WTC11 (cell line): ENCODE measurements around the gene ABHD12B. TPM values are rescaled to one million over a fixed set of nuclear protein-coding genes. Genes with fewer than 3 reads are reported as not detected.

Experiments
- ATAC-seq: fragments of 200-7000 bp; cut with Tn5 transposase; 2 replicates; pipeline ENCODE4 v1.10.0; 2021; ENCODE audit warnings: mild to moderate bottlenecking, moderate library complexity
- CTCF ChIA-PET: fragments of 300-600 bp; sonication (Branson Sonifier 250); formaldehyde crosslinking; loops from one replicate; lab custom pipeline; 2021; ENCODE audit warnings: antibody characterized with exemption; lab: Charles Lee
- POLR2A ChIA-PET: fragments of 350-600 bp; sonication (Branson Sonifier 250); formaldehyde crosslinking; loops from one replicate; lab custom pipeline; 2021; ENCODE audit warnings: antibody characterized with exemption; lab: Charles Lee
- DNase-seq: peaks from one replicate; pipeline ENCODE4 v3.0.0; 2021; ENCODE audit warnings: low spot score
- H3K27ac Mint-ChIP-seq: 2 replicates; pipeline ENCODE4 v1.8.0; 2021; ENCODE audit warnings: mixed read lengths
- H3K27me3 Mint-ChIP-seq: 2 replicates; pipeline ENCODE4 v1.8.0; 2021; ENCODE audit warnings: low read depth, mild to moderate bottlenecking, moderate library complexity, mixed read lengths
- H3K36me3 Mint-ChIP-seq: 2 replicates; pipeline ENCODE4 v1.8.0; 2021; ENCODE audit warnings: mixed read lengths
- H3K4me1 Mint-ChIP-seq: 2 replicates; pipeline ENCODE4 v1.8.0; 2022; ENCODE audit warnings: mixed read lengths
- H3K4me3 Mint-ChIP-seq: 2 replicates; pipeline ENCODE4 v1.8.0; 2021; ENCODE audit warnings: mild to moderate bottlenecking, moderate library complexity, mixed read lengths
- H3K9me3 Mint-ChIP-seq: 2 replicates; pipeline ENCODE4 v1.8.0; 2021; ENCODE audit warnings: mixed read lengths
- EMX1 ChIP-seq: fragments of 250-450 bp; sonication (Bioruptor Pico); IDR thresholded peaks from 2 replicates; pipeline ENCODE4 v1.8.0; 2021; ENCODE audit warnings: mild to moderate bottlenecking
- FOXK1 ChIP-seq: sonication (generic); formaldehyde crosslinking; IDR thresholded peaks from 2 replicates; pipeline ENCODE4 v1.8.0; 2022; ENCODE audit warnings: mild to moderate bottlenecking, moderate library complexity, missing genetic modification reagents
- GTF2I ChIP-seq: fragments of 250-450 bp; sonication (Bioruptor Pico); conservative IDR thresholded peaks from 2 replicates; pipeline ENCODE4 v1.4.0; 2021; ENCODE audit warnings: mild to moderate bottlenecking
- JUN ChIP-seq: sonication (generic); formaldehyde crosslinking; IDR thresholded peaks from 2 replicates; pipeline ENCODE4 v1.8.0; 2023; ENCODE audit warnings: mild to moderate bottlenecking, missing genetic modification reagents
- KAT7 ChIP-seq: sonication (generic); formaldehyde crosslinking; IDR thresholded peaks from 2 replicates; pipeline ENCODE4 v1.8.1; 2023; ENCODE audit warnings: missing genetic modification reagents, mild to moderate bottlenecking, borderline replicate concordance
- NR2C2 ChIP-seq: sonication (generic); formaldehyde crosslinking; IDR thresholded peaks from 2 replicates; pipeline ENCODE4 v1.8.0; 2022; ENCODE audit warnings: mild to moderate bottlenecking, missing genetic modification reagents
- ZBTB21 ChIP-seq: sonication (generic); formaldehyde crosslinking; IDR thresholded peaks from 2 replicates; pipeline ENCODE4 v1.8.1; 2023; ENCODE audit warnings: mild to moderate bottlenecking, missing genetic modification reagents, borderline replicate concordance
- ZNF121 ChIP-seq: sonication (generic); formaldehyde crosslinking; IDR thresholded peaks from 2 replicates; pipeline ENCODE4 v1.8.0; 2023; ENCODE audit warnings: missing genetic modification reagents
- ZNF232 ChIP-seq: sonication (generic); formaldehyde crosslinking; IDR thresholded peaks from 2 replicates; pipeline ENCODE4 v1.8.0; 2022; ENCODE audit warnings: mild to moderate bottlenecking, missing genetic modification reagents
- ZNF317 ChIP-seq: sonication (generic); formaldehyde crosslinking; IDR thresholded peaks from 2 replicates; pipeline ENCODE4 v1.8.1; 2023; ENCODE audit warnings: low read depth, mild to moderate bottlenecking, moderate library complexity, missing genetic modification reagents, borderline replicate concordance
- total RNA-seq: library from RNA; stranded (reverse); gene quantifications from 3 replicates; pipeline ENCODE4 v1.2.3, GENCODE V29; 2021
- TF ChIP-seq, protein P1 (sequence below): sonication (generic); formaldehyde crosslinking; conservative IDR thresholded peaks from 2 replicates; pipeline ENCODE4 v1.8.1; 2023; ENCODE audit warnings: mild to moderate bottlenecking, low read depth, missing genetic modification reagents, moderate library complexity
- TF ChIP-seq, protein P2 (sequence below): sonication (generic); formaldehyde crosslinking; IDR thresholded peaks from 2 replicates; pipeline ENCODE4 v1.8.0; 2023; ENCODE audit warnings: missing genetic modification reagents, mild to moderate bottlenecking, borderline replicate concordance
- TF ChIP-seq, protein P3 (sequence below): sonication (generic); formaldehyde crosslinking; IDR thresholded peaks from 2 replicates; pipeline ENCODE4 v1.8.0; 2022; ENCODE audit warnings: missing genetic modification reagents
- TF ChIP-seq, protein P4 (sequence below): fragments of 250-450 bp; sonication (Bioruptor Pico); IDR thresholded peaks from 2 replicates; pipeline ENCODE4 v1.9.0; 2021; ENCODE audit warnings: moderate library complexity, mild to moderate bottlenecking, inconsistent platforms, borderline replicate concordance
- TF ChIP-seq, protein P5 (sequence below): sonication (generic); formaldehyde crosslinking; IDR thresholded peaks from 2 replicates; pipeline ENCODE4 v1.8.1; 2023; ENCODE audit warnings: mild to moderate bottlenecking, missing genetic modification reagents, moderate library complexity
- TF ChIP-seq, protein P6 (sequence below): sonication (generic); formaldehyde crosslinking; IDR thresholded peaks from 2 replicates; pipeline ENCODE4 v1.8.0; 2022; ENCODE audit warnings: mild to moderate bottlenecking, missing genetic modification reagents

Gene ABHD12B
- total RNA-seq, 1 experiment from 2014 or later: 156 TPM

DNA sequence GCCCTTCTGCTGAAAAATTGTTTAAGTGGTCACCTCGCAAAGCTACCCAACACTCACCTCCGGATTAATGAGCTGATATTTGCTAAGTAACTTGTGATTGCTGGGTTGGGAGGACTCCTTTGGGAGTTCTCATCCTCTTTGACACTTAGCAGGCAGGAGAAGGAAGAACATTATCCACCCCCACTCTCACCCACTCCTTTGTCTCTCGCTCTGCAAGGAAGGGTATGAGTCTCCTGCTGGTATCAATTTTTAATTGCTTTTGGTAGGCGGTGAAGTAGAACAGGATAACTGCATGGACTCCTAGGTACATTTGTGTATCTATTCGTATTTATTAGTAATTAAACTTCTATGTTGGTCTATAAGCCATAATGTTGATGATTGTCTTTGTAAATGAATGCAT lies 6.9 kb upstream of the ABHD12B start (continued):
- TF ChIP-seq, protein P1, sequence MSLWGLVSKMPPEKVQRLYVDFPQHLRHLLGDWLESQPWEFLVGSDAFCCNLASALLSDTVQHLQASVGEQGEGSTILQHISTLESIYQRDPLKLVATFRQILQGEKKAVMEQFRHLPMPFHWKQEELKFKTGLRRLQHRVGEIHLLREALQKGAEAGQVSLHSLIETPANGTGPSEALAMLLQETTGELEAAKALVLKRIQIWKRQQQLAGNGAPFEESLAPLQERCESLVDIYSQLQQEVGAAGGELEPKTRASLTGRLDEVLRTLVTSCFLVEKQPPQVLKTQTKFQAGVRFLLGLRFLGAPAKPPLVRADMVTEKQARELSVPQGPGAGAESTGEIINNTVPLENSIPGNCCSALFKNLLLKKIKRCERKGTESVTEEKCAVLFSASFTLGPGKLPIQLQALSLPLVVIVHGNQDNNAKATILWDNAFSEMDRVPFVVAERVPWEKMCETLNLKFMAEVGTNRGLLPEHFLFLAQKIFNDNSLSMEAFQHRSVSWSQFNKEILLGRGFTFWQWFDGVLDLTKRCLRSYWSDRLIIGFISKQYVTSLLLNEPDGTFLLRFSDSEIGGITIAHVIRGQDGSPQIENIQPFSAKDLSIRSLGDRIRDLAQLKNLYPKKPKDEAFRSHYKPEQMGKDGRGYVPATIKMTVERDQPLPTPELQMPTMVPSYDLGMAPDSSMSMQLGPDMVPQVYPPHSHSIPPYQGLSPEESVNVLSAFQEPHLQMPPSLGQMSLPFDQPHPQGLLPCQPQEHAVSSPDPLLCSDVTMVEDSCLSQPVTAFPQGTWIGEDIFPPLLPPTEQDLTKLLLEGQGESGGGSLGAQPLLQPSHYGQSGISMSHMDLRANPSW (CRISPR knock-in tag): no peak
- TF ChIP-seq NR2C2 (CRISPR knock-in tag) (no peak), EMX1 (CRISPR knock-in tag) (no peak), GTF2I (CRISPR knock-in tag) (no peak)
- TF ChIP-seq, protein P2, sequence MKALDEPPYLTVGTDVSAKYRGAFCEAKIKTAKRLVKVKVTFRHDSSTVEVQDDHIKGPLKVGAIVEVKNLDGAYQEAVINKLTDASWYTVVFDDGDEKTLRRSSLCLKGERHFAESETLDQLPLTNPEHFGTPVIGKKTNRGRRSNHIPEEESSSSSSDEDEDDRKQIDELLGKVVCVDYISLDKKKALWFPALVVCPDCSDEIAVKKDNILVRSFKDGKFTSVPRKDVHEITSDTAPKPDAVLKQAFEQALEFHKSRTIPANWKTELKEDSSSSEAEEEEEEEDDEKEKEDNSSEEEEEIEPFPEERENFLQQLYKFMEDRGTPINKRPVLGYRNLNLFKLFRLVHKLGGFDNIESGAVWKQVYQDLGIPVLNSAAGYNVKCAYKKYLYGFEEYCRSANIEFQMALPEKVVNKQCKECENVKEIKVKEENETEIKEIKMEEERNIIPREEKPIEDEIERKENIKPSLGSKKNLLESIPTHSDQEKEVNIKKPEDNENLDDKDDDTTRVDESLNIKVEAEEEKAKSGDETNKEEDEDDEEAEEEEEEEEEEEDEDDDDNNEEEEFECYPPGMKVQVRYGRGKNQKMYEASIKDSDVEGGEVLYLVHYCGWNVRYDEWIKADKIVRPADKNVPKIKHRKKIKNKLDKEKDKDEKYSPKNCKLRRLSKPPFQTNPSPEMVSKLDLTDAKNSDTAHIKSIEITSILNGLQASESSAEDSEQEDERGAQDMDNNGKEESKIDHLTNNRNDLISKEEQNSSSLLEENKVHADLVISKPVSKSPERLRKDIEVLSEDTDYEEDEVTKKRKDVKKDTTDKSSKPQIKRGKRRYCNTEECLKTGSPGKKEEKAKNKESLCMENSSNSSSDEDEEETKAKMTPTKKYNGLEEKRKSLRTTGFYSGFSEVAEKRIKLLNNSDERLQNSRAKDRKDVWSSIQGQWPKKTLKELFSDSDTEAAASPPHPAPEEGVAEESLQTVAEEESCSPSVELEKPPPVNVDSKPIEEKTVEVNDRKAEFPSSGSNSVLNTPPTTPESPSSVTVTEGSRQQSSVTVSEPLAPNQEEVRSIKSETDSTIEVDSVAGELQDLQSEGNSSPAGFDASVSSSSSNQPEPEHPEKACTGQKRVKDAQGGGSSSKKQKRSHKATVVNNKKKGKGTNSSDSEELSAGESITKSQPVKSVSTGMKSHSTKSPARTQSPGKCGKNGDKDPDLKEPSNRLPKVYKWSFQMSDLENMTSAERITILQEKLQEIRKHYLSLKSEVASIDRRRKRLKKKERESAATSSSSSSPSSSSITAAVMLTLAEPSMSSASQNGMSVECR (CRISPR knock-in tag): no peak
- TF ChIP-seq, protein P3, sequence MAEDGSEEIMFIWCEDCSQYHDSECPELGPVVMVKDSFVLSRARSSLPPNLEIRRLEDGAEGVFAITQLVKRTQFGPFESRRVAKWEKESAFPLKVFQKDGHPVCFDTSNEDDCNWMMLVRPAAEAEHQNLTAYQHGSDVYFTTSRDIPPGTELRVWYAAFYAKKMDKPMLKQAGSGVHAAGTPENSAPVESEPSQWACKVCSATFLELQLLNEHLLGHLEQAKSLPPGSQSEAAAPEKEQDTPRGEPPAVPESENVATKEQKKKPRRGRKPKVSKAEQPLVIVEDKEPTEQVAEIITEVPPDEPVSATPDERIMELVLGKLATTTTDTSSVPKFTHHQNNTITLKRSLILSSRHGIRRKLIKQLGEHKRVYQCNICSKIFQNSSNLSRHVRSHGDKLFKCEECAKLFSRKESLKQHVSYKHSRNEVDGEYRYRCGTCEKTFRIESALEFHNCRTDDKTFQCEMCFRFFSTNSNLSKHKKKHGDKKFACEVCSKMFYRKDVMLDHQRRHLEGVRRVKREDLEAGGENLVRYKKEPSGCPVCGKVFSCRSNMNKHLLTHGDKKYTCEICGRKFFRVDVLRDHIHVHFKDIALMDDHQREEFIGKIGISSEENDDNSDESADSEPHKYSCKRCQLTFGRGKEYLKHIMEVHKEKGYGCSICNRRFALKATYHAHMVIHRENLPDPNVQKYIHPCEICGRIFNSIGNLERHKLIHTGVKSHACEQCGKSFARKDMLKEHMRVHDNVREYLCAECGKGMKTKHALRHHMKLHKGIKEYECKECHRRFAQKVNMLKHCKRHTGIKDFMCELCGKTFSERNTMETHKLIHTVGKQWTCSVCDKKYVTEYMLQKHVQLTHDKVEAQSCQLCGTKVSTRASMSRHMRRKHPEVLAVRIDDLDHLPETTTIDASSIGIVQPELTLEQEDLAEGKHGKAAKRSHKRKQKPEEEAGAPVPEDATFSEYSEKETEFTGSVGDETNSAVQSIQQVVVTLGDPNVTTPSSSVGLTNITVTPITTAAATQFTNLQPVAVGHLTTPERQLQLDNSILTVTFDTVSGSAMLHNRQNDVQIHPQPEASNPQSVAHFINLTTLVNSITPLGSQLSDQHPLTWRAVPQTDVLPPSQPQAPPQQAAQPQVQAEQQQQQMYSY (CRISPR knock-in tag): no peak
- TF ChIP-seq, protein P4, sequence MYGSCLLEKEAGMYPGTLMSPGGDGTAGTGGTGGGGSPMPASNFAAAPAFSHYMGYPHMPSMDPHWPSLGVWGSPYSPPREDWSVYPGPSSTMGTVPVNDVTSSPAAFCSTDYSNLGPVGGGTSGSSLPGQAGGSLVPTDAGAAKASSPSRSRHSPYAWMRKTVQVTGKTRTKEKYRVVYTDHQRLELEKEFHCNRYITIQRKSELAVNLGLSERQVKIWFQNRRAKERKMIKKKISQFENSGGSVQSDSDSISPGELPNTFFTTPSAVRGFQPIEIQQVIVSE (CRISPR knock-in tag): no peak

DNA sequence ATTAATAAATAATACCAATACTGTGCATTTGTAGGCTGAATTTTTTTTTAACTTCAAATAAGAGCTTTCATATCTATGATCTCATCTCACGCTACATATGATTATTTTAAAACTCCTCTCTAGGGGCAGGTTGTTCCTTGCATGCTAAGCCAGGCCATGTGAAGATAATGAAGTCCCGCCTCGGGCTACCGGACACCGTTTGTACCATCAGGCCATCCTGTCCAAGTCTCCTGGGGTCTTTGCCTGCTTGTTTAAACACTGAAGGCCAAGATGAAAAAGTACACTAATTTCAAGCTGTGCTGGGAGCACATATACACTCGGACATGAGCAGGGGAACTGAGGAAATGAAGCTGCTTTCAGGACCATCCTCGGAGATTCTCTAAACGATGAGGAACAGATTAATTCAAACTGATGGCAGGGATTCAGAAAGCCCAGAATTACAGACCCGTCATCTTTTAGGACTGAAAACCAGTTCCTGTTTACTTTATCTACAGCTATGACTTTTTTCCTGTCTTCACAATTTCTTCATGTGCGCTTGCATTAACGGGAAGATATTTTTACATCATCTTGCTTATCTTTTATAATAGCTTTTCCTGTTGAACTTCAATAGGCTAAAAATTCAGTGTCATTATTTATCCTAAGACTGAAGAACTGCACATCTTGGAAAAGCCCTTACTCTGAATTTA lies 6.3 kb upstream of the ABHD12B start:
- ChIA-PET CTCF (no interaction called here), POLR2A (no interaction called here)
- H3K9me3 Mint-ChIP-seq: no peaks in the 10 kb centered on the region
- no peak overlapping the region for H3K4me3 Mint-ChIP-seq
- no peaks in the 10 kb centered on the region for H3K36me3 Mint-ChIP-seq
- no peak for ATAC-seq
- TF ChIP-seq JUN (no peak), ZNF232 (CRISPR knock-in tag) (no peak), ZBTB21 (CRISPR knock-in tag) (no peak), ZNF121 (CRISPR knock-in tag) (no peak), KAT7 (CRISPR knock-in tag) (no peak), ZNF317 (CRISPR knock-in tag) (no peak), FOXK1 (CRISPR knock-in tag) (no peak)
- TF ChIP-seq, protein P5, sequence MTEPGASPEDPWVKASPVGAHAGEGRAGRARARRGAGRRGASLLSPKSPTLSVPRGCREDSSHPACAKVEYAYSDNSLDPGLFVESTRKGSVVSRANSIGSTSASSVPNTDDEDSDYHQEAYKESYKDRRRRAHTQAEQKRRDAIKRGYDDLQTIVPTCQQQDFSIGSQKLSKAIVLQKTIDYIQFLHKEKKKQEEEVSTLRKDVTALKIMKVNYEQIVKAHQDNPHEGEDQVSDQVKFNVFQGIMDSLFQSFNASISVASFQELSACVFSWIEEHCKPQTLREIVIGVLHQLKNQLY (CRISPR knock-in tag): no peak
- TF ChIP-seq, protein P6, sequence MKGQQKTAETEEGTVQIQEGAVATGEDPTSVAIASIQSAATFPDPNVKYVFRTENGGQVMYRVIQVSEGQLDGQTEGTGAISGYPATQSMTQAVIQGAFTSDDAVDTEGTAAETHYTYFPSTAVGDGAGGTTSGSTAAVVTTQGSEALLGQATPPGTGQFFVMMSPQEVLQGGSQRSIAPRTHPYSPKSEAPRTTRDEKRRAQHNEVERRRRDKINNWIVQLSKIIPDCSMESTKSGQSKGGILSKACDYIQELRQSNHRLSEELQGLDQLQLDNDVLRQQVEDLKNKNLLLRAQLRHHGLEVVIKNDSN (CRISPR knock-in tag): no peak
- H3K27me3 Mint-ChIP-seq: peaks cover 13% of the 10 kb centered on the region
- H3K4me1 Mint-ChIP-seq: peaks cover 41% of the 10 kb centered on the region
- H3K27ac Mint-ChIP-seq: no peak overlapping the region
- DNase-seq: no peak
